Measurements from ENCODE around the gene RSBN1L. TPM values are rescaled to one million over a fixed set of nuclear protein-coding genes. Genes with fewer than 3 reads are reported as not detected.

RSBN1L gene
- total RNA-seq, 1 experiment from 2014 or later: 15.5 TPM

DNA sequence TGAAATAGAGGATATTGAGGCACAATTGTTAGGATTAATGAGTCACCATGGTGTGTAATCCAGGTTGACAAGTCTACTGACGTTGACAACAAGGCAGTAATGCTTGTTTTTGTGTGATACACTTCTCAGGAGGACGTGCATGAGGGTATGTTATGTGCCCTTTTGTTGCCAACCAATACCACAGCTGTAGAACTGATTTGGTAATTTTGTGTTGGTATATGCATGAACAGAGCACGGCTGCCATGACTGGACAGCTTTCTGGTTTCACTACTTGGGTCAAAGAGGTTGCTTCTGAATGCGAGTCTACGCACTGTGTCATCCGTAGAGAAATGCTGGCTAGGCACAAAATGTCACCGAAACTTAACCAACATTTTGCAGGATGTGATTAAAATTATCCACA, 135.2 kb downstream of the RSBN1L start:
- intact Hi-C loops (cut with micrococcal nuclease): no loop called here
- no peaks in the 10 kb centered on the region for H3K9me2 ChIP-seq (ENCODE audit: insufficient read depth)
- no peaks in the 10 kb centered on the region for H3K9me3 ChIP-seq (ENCODE audit: control insufficient read depth in 1 of 2, insufficient read depth in 1 of 2, low read depth in 1 of 2, low read length in 2 of 2)
- peaks cover 5% of the 10 kb centered on the region for H3K79me2 ChIP-seq (ENCODE audit: insufficient read depth, low read length)
- BruUV-seq (replicated peaks): no TSS peak
- no peak overlapping the region for H3K4me3 ChIP-seq (replicated peaks in 1 of 2; ENCODE audit: low read depth in 1 of 2, low read length in 2 of 2)
- no peak overlapping the region for H3K27ac ChIP-seq (ENCODE audit: low read depth, low read length)
- no peak overlapping the region for H3K9ac ChIP-seq (ENCODE audit: low read length)
- POLR2A ChIA-PET: no interaction called here
- H3K4me1 ChIP-seq (ENCODE audit: control insufficient read depth in 1 of 2, insufficient read depth in 2 of 2, low read length in 2 of 2): peaks cover 13 to 18% of the 10 kb centered on the region in 2 experiments
- H3K36me3 ChIP-seq (ENCODE audit: control insufficient read depth in 1 of 2, insufficient read depth in 2 of 2, low read length in 2 of 2): no peaks in the 10 kb centered on the region
- no peak for DNase-seq (ENCODE audit: low read depth, low spot score)
- H3K27me3 ChIP-seq (ENCODE audit: insufficient read depth, low read length): no peaks in the 10 kb centered on the region
- H4K20me1 ChIP-seq (ENCODE audit: insufficient read depth): no peaks in the 10 kb centered on the region
- no peak for ATAC-seq
- RAD21 ChIA-PET (ENCODE audit: low non-redundant PET in 1 of 2, low total read pairs in 2 of 2, uncharacterized antibody in 2 of 2, unreplicated experiment in 2 of 2): no interaction called here
- no peak overlapping the region for H3K4me2 ChIP-seq (ENCODE audit: low read length)
- no peak for TF ChIP-seq CBX3 (IDR thresholded peaks at IDR 0.05; ENCODE audit: low read depth)
- no peak for TF ChIP-seq EZH2phosphoT487 (IDR thresholded peaks at IDR 0.05; ENCODE audit: borderline replicate concordance)
- TF ChIP-seq FOSL1 (IDR thresholded peaks at IDR 0.05; ENCODE audit: low read depth): no peak
- no peak for TF ChIP-seq EGR1 (IDR thresholded peaks at IDR 0.05; ENCODE audit: low read depth)
- no peak for TF ChIP-seq TCF7L2 (IDR thresholded peaks at IDR 0.05; ENCODE audit: borderline replicate concordance, extremely low read depth, insufficient read depth, insufficient read length)
- no peak for TF ChIP-seq RAD21 (IDR thresholded peaks at IDR 0.05; ENCODE audit: low read depth)
- TF ChIP-seq, protein P1, sequence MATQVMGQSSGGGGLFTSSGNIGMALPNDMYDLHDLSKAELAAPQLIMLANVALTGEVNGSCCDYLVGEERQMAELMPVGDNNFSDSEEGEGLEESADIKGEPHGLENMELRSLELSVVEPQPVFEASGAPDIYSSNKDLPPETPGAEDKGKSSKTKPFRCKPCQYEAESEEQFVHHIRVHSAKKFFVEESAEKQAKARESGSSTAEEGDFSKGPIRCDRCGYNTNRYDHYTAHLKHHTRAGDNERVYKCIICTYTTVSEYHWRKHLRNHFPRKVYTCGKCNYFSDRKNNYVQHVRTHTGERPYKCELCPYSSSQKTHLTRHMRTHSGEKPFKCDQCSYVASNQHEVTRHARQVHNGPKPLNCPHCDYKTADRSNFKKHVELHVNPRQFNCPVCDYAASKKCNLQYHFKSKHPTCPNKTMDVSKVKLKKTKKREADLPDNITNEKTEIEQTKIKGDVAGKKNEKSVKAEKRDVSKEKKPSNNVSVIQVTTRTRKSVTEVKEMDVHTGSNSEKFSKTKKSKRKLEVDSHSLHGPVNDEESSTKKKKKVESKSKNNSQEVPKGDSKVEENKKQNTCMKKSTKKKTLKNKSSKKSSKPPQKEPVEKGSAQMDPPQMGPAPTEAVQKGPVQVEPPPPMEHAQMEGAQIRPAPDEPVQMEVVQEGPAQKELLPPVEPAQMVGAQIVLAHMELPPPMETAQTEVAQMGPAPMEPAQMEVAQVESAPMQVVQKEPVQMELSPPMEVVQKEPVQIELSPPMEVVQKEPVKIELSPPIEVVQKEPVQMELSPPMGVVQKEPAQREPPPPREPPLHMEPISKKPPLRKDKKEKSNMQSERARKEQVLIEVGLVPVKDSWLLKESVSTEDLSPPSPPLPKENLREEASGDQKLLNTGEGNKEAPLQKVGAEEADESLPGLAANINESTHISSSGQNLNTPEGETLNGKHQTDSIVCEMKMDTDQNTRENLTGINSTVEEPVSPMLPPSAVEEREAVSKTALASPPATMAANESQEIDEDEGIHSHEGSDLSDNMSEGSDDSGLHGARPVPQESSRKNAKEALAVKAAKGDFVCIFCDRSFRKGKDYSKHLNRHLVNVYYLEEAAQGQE (IDR thresholded peaks at IDR 0.05; ENCODE audit: low read depth): no peak
- TF ChIP-seq, protein P2, sequence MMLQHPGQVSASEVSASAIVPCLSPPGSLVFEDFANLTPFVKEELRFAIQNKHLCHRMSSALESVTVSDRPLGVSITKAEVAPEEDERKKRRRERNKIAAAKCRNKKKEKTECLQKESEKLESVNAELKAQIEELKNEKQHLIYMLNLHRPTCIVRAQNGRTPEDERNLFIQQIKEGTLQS (IDR thresholded peaks at IDR 0.05): no peak
- TF ChIP-seq EZH2 (IDR thresholded peaks at IDR 0.05): no peak
- TF ChIP-seq SRF (IDR thresholded peaks at IDR 0.05; ENCODE audit: low read depth): no peak
- no peak for TF ChIP-seq SP1 (IDR thresholded peaks at IDR 0.05; ENCODE audit: low read depth)
- TF ChIP-seq JUND (IDR thresholded peaks at IDR 0.05): no peak
- no peak for TF ChIP-seq SIN3A (IDR thresholded peaks at IDR 0.05; ENCODE audit: low read depth)
- no peak for TF ChIP-seq CEBPB (IDR thresholded peaks at IDR 0.05; ENCODE audit: low read depth)
- CTCF ChIA-PET: no interaction called here
- no peak overlapping the region for H2AFZ ChIP-seq (ENCODE audit: low read depth, low read length, poor library complexity, severe bottlenecking)

All from HCT116 (cell line).